SHP77 (cell line): ENCODE data around the gene KDM2A.

Source experiments
- DNase-seq, 2 experiments: peaks; one replicate each; lab custom pipeline; 2025; lab: John Stamatoyannopoulos, UW

Gene KDM2A

DNA sequence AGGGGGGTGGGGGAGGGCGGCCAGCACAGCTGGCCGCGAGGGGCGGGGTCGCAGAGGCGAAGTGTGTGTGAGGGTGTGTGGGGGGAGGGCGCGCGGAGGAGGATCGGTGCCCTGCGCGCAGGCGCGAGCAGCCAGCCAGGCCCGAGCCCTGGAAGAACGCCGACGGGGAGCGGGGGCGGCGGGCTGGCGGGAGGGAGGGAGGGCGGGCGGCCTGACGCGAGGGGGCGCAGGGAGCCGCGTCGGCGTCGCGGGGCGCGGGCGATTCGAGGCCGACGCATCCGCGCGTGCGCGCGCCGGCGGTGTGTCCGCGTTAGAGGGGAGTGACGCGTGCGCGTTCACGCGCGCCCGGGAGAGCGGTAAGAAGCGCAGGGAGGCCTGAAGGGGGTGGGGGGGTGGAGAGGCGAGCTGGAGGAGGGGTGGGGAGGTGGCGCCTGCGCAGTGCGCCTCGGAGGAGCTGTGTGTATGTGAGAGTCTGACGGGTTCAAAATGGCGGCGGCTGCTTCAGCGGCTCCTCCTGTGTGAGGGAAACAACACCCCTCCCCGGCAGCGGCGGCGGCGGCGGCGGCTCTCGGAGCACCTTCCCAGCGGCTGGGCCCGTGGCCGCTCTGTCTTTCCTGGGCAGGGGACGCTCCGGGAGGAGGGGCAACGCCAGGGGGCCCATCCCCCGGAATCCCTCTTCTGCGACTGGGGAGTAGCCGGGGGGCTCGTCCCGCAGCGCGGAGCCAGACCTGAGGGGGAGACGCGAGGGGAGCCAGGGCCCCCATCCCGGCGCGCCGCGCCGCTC is at the start of gene KDM2A:
Gene KDM2A, plus strand, starts transcription at position 463 of the 784 bp plus-strand sequence. CDS start 2,054 bp downstream, outside the sequence.
- peak; percentile 98 to 99 for DNase-seq

DNA sequence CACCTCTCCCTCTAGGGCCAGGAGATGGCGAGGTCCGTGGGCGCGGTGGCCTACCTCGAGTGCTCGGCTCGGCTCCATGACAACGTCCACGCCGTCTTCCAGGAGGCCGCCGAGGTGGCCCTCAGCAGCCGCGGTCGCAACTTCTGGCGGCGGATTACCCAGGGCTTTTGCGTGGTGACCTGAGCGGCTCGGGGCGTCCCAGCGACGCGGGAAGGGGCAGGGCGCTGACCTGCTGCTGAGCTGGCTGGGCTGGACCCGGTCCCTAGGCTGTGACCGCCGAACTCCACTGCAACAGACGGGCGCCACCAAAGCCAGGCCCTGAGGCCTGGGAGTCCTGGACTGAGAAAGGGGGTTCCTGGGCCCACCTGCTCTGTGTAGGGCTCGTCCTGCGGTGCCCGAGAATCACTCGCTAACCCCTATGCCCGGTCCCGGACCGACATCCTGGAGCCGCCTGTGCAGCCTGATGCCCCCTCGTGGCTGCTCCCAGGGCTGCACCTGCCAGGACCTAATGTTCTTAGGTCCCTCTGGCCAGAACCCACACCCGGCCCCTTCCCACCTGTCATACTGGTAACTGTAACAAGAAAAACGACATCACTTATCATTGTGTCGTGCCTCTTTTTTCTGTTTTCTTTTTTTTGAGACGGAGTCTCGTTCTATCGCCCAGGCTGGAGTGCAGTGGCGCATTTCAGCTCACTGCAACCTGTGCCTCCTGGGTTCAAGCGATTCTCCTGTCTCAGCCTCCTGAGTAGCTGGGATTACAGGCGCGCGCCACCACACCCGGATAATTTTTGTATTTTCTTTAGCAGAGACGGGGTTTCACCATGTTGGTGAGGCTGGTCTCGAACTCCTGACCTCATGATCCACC is 47.4 kb upstream of the KDM2A start:
- DNase-seq, result peak; percentile 76 to 85

DNA sequence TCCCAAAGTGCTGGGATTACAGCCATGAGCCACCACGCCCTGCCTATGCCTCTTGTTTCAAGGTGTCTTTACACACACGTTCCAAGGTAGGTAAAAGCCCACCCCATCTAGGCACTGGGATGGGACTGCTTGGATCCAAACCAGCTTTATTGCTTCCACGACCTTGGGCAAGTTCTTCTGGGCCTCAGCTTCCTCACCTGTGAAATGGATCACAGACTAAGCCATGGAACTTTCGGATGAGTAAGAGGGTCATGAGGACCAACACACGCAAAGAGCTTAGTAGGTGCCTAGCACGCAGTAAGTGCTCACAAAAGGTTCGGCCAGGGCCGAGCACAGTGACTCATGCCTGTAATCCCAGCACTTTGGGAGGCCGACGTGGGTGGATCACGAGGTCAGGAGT is 46.8 kb upstream of the KDM2A start:
- no peak for DNase-seq

DNA sequence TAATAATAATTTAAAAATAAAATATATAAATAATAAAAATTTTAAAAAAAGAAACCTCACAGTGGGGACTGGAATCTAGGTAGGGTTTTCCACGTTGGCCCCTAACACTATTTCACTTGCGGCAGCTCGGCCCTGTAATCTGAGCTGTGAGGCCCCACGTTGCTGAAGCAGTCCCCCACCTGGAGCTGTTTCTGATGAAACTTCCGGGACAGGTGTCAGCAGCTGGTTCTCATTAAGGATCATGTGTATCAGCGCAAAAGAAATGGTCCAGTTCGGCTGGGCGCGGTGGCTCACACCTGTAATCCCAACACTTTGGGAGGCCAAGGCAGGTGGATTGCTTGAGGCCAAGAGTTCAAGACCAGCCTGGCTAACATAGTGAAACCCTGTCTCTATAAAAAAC is 45.2 kb upstream of the KDM2A start:
- peak in 1 of 2 experiments; percentile 33 for DNase-seq

DNA sequence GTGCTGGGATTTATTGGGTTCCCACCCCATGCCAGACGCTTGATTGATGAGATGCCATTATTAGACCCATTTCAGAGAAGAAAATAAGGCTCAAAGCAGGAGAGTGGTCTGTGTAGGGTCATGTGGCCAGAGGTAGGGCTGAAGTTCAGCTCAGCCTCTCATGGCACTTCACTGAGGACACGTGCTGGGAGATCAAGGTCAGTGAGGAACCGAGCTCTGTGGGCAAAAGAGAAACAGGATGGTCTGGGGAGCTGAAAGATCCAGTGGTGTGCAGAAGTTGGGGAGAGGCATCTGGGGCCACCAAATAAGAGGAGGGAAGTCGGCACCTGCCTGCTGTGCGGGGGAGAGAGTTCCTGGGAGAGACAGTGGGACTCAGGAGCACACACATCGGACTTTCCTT is 42.9 kb upstream of the KDM2A start:
- no peak for DNase-seq

DNA sequence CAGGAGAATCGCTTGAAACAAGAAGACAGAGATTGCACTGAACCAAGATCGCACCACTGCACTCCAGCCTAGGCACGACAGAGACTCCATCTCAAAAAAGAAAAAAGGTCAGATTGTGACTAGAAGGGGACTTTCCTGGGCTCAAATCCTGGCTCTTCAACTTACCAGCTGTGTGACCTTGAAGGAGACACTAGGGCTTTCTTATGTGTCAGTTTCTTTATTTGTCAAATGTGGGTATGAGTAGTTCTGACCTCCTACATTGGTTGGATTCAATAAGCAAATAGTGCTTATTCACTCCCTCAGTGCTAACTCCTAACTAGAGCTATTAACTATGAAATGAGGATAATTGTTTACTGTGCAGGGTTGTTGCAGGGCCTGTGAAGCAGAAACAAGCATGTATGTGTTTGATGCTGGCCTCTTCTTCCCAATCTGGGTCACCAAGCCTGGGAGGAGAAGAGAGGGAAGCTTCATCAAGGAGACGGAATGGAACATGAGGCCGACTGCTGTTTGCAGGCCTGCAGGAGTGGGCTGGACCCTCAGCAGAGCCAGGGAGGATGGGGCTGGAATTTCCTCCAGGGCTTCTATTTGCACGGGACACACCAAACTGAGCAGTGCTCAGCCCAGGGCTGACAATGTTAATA is 39.9 kb upstream of the KDM2A start:
- no peak for DNase-seq

DNA sequence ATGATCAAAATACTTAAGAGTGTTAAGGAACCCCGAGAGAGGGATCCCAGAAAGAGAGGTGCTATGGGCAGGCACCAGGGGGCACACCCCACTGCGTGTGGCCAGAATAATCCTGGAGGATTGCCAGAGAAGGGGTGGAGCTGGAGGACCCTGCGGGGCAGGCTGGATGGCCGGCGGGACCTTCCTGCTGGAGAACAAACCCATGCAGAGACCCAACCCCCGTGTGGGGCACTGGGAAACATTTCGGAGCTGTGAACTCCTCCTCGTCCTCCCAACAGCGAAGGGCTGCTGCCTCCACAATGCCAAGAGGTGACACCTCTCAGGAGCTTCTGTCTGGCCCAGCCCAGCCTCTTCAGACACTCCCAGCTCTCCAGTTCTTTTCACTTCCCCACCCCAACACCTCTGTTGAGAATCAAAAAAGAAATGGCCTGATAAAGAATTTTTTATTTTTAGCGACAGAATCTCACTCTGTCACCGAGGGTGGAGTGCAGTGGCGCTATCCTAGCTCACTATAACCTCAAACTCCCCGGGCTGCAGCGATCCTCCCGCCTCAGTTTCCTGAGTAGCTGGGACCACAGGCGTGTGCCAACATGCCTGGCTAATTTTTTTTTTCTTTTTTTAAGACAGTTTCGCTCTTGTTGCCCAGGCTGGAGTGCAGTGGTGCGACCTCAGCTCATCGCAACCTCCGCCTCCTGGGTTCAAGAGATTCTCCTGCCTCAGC is 36.8 kb upstream of the KDM2A start:
- peak in 1 of 2 experiments; percentile 28 for DNase-seq

DNA sequence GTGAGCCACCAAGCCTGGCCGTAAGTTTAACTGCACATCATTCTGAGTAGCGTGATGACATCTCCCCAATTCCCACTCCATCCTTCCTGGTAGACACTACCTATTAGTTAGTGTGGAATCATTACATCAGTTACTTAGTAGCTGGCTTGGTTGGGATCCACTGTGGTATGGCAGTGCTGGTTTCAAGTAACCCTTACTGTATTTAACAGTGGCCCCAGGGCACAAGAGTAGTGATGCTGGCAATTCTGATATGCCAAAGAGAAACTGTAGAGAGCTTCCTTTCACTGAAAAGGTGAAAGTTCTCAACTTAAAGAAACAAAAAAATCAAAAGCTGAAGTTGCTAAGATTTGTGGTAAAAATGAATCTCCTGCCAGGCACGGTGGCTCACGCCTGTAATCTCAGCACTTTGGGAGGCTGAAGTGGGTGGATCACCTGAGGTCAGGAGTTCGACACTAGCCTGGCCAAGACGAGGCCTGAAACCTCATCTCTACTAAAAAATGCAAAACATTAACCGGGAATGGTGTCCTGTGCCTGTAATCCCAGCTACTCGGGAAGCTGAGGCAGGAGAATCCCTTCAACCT is 35.2 kb upstream of the KDM2A start:
- DNase-seq, result no peak

DNA sequence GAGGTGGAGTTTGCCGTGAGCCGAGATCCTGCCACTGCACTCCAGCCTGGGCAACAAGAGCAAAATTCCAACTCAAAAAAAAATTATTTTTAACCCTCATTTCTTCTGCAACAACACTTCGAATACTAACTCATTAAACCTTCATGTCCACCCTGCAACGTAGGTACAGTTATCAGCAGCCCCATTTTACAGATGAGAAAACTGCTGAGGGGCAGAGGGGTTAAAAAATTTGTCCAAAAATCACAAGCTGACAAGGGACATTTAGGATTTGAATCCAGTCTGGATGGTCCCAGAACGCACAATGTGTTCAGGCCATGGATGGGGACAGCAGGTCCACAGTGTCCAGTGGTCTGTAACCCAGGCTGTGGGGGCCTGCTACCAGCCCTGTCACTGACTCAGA is 33.4 kb upstream of the KDM2A start:
- DNase-seq, result no peak

DNA sequence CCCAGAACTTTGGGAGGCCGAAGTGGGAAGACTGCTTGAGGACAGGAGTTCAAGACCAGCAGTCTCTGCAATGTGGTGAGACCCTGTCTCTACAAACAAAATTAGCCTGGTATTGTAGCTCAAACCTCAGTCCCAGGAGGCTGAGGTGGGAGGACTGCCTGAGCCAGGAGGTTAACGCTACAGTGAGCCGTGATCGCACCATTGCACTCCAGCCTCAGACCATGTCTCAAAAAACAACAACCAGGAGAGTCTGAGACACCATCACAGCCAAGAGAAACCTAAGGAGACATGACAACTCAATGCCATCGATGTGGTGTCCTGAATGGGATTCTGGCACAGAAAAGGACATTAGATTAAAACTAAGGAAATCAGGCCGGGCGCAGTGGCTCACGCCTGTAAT is 28.3 kb upstream of the KDM2A start:
- DNase-seq, result no peak

DNA sequence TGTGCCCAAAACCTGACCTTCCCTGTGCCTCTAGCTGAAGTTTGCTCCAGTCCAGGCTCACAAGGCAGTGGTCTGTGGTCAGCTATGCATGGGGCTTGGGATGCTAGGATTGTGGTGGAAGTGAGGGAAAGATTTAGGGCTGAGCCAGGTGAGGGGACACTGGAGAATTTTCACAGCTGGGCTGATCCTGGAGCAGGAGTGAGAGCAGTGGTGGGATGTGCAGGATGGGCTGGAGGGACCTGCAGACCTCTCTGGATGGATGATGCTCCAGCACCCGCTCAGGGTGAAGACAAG is 23.9 kb upstream of the KDM2A start:
- no peak for DNase-seq

DNA sequence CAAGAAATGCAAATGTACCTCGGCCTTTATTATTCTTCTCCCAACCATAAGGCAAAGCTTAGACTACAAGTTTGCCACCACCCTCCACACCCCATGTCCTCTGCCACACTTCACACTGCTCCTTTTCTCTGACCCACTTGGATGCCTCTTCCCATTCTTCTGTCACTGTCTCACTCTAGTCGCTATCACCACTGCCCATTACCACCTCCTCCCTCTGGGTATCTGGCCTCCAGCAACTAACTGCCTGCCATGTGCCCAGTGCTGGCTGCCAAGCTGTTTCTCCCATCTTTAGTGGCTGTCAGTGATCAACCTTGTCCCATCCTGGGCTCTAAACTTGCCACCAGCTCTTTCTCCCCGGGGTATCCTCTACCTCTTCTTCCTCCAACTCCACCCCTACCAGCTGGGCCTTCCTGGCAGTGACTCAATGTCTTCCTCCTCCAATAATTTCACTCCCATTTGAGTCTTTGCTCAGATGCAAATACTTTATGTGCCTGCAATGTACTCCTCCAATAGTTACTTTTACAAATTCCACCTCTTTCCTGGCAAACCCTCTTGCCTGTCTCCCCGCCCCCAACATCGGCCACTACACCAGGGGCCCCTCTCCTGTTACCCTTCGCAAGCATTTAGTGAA is 20.1 kb upstream of the KDM2A start:
- DNase-seq, result no peak

DNA sequence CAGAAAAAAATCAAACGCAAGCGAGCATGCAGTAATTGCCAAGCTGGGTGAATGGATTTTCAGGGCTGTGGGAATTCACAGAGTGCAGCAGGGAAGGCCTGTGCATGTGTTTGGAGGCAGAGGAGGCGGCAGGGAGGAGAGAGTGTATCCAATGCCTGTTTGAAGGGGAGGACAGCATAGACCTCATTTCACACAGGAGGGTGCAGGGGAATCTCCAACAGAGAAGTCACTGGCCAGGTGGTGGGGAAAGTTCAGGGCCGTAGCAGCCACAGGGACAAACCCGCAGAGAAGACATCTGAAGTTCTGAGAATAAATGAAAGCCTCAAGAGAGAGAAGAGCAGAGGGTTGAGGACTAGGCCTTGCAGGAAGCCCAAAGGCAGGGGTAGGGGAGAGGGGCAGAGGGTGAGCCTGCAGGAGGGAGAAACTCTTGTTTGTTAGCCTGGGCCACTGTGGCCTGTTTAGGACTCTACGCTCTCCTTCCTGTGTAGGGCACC is 19.2 kb upstream of the KDM2A start:
- no peak for DNase-seq

DNA sequence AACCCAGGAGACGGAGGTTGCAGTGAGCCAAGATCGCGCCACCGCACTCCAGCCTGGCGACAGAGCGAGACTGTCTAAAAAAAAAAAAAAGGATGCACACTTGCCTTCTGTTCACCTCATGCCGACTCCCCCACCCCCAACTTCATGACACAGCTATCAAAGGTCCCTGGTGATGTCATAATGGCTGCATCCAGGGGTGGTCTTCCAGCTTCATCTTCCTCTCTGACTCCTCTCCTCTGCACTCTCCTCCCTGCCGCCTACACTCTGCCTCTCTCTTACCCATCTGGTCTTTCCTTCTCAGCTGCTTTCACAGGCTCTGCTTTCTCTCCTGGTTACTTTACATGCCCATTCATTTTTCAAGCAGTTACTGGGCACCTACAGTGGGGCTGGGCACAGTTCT is 16.4 kb upstream of the KDM2A start:
- DNase-seq, result no peak

DNA sequence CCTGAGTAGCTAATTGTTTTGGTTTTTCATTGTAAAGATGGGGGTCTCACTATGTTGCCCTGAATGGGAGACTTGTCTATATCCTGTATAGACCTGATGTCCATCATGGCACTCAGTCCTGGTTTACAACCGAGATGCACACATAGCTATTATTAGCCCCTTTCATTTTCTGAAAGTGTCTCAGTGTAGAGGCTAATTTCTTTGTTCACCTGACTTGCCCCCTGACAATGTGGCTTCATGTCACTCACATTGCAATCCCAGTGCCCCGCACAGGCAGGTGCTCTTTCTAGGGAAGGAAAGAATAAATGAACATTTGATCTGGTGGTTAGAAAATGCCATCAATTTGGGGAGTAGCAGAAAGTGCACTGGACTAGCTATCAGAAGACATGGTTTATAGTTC is 13.1 kb upstream of the KDM2A start:
- no peak for DNase-seq

DNA sequence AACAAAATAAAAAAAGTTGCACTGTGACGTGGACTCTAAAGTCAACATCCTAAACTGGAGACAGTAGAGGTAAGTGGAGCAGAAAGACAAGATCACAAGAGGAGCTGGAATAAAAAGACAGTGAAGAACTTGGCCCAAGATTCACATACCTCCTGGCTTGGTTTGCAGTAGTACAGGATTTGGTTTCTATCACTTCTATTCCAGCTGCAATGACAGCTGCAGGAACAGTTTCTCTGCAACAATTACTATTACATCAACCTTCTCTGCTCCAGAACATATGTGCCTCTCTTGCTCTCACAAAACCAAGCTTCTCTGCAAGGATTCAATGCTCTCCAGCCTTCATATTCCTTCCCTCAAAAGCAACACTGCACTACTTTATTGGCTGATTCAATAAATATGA is 7.8 kb upstream of the KDM2A start:
- DNase-seq, result no peak

DNA sequence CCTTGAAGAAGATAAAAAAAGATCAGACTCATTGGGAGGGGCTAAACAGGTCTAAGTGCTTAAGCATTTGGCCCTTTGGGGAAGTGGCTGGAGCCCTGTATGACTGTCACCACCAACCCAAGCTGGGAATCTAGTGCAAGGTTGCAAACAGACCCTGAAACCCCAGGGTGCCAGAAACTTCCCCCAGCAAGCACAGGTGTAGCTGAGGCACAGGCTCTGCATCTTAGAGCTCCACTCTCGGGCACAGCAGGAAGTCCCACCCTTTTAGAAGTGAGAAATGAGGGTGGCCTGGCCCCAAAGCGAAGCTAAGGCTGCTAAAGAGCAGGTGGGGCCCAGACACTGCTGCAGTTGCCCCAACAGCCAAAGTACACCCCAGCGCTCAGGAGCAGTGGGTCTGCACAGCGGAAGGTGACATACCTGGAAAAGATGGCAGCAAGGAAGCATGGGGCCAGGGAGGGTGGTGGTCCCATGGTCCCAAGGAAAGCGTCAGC is 5.8 kb upstream of the KDM2A start:
- DNase-seq, result no peak

DNA sequence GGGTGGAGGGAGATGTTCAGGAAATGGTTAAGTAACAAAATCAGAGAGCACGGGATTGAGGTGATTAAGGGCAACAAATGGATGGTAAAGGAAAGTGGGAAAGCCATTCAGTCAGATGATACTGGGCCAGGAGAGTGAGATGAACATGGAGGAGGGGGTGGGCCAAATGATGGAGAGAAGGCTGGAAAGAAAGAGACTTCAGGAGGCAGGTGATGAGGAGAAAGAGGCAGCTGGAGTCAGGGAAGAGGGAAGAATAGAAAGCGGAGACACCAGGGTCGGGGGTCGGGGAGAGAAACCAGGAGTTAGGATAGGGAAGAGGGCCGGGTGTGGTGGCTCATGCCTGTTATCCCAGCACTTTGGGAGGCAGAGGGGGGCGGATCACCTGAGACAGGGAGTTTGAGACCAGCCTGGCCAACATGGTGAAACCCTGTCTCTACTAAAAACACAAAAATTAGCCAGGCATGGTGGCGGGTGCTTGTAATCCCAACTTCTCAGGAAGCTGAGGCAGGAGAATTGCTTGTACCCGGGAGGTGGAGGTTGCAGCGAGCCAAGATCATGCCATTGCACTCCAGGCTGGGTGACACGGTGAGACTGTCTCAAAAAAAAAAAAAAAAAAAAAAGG is 4.7 kb upstream of the KDM2A start:
- no peak for DNase-seq

DNA sequence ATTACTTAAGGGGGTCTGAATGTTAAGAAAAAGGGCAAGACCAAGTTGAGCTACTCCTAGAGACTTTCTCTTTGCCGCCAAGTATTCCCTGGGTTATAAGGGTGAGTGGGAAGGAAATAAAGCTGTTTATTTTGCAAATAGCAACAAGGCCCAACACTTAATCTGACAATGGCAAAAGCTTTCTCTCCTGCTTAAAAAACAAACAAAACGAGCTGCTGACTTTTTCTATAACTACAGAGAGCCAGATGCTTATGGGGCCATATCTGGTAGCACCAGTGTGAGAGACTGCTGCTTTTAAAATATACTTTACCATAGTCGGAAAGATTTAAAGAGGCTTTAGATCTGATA is 2.3 kb upstream of the KDM2A start:
- no peak for DNase-seq

DNA sequence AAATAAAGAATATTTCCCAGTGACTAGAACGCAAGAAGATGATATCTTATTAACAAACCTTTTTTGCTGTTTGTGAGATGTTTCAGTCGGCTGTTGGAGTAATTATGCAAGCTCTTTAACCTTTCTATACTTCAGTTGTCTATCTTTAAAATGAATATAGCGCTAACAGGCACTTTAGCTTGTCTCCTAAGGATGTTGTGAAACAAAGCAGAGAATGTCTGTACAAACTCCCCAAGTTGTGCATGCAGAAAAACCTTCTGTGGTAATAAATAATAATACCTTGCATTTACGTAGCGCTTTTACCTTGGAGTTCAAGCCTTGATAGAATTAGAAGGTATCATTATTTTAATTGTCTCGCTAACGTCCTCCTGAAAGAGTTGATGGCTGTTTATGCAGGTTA is 1.9 kb upstream of the KDM2A start:
- DNase-seq, result no peak

DNA sequence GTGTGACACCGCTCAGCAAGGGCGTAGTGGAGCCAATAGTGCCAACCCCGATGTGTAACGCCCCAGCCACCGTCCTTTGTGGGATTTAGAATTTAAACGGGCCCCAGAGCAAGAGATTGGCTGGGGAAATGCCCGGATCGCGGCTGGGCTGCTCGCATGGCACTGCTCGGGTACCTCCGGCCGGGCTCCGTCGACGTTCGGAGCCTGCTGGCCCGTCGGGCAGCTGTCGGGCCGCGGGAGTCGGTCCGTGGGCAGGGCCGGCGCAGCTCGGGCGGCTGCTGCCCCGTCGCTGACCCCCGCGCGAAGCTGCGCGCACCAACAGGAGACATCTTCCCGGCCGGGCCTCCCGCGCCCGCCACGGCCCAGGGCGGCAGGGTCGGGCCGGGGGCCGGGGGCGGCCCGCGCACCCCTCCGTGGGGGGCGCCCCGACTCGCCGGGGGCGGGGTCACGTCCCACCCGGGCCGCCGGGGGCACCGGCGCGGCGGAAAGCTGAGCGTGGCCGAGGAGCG is 1.3 kb upstream of the KDM2A start:
- DNase-seq, result peak; percentile 45 to 68
